NT2/D1 (cell line): ENCODE data around the gene MYH6.
"Not testable (repeated sequence)": the region's sequence is repeated elsewhere in the genome, so short reads cannot be mapped to it uniquely, and the experiment has no call there.

ENCODE experiments used
- SUZ12 ChIP-seq: IDR thresholded peaks from 2 replicates; pipeline ENCODE4 v1.6.1; 2011; ENCODE audit not compliant: insufficient read length, insufficient read depth; ENCODE audit errors: extremely low read depth
- YY1 ChIP-seq: IDR thresholded peaks from 2 replicates; pipeline ENCODE4 v1.6.1; 2011; ENCODE audit not compliant: insufficient read length, insufficient read depth

DNA sequence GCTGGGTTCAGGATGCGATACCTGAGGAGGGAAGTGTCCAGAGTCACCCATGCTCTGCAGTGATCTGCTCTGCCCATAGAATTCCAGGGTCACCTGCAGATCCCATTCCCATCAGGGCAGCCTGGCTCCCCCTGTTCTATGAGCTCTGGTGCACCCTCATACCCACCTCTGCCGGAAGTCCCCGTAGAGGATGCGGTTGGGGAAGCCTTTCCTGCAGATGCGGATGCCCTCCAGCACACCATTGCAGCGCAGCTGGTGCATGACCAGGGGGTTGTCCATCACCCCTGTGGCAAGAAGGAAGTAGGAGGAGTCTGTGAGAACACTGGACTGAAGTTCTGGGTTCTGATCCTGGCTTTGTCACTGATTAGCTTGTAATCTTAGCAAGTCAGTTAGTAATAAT lies 17.7 kb upstream of the MYH6 start:
- not testable (repeated sequence) for TF ChIP-seq SUZ12, YY1
